Activated CD4-positive, alpha-beta T cell treated with anti-CD3 and anti-CD28 coated beads, Interleukin-2, amount 10 ng/mL, durations not matched to agents 7 days and 5 days (primary cell): ENCODE measurements around the gene KCNMA1. TPM values are rescaled to one million over a fixed set of nuclear protein-coding genes. Genes with fewer than 3 reads are reported as not detected.
"Not testable (repeated sequence)": the region's sequence is repeated elsewhere in the genome, so short reads cannot be mapped to it uniquely, and the experiment has no call there.

Experiments
- CTCF ChIA-PET: fragments of 350-600 bp; sonication (Branson Sonifier 250); formaldehyde crosslinking; loops from one replicate; lab custom pipeline; 2021; ENCODE audit warnings: antibody characterized with exemption; lab: Charles Lee
- POLR2A ChIA-PET: fragments of 350-600 bp; sonication (Branson Sonifier 250); formaldehyde crosslinking; loops from one replicate; lab custom pipeline; 2021; ENCODE audit warnings: antibody characterized with exemption; lab: Charles Lee
- DNase-seq: peaks from one replicate; pipeline ENCODE4 v3.0.0-alpha.2; 2020
- H3K27ac Mint-ChIP-seq: one replicate; pipeline ENCODE4 v1.8.0; 2021; ENCODE audit warnings: mild to moderate bottlenecking, moderate library complexity, mixed read lengths
- H3K27me3 Mint-ChIP-seq: one replicate; pipeline ENCODE4 v1.8.0; 2021; ENCODE audit warnings: mixed read lengths
- H3K36me3 Mint-ChIP-seq: one replicate; pipeline ENCODE4 v1.8.0; 2021; ENCODE audit warnings: low read depth, mixed read lengths
- H3K4me1 Mint-ChIP-seq: one replicate; pipeline ENCODE4 v1.8.0; 2021; ENCODE audit warnings: mixed read lengths
- H3K4me3 Mint-ChIP-seq: one replicate; pipeline ENCODE4 v1.8.0; 2021; ENCODE audit warnings: mild to moderate bottlenecking, moderate library complexity, mixed read lengths
- H3K9me3 Mint-ChIP-seq: one replicate; pipeline ENCODE4 v1.8.0; 2021; ENCODE audit warnings: mixed read lengths
- total RNA-seq, 2 experiments: library from RNA; stranded (reverse); gene quantifications; one replicate each; pipeline ENCODE4 v1.2.3, GENCODE V29; 2021

KCNMA1 gene
- total RNA-seq, 2 experiments from 2014 or later: not detected

DNA sequence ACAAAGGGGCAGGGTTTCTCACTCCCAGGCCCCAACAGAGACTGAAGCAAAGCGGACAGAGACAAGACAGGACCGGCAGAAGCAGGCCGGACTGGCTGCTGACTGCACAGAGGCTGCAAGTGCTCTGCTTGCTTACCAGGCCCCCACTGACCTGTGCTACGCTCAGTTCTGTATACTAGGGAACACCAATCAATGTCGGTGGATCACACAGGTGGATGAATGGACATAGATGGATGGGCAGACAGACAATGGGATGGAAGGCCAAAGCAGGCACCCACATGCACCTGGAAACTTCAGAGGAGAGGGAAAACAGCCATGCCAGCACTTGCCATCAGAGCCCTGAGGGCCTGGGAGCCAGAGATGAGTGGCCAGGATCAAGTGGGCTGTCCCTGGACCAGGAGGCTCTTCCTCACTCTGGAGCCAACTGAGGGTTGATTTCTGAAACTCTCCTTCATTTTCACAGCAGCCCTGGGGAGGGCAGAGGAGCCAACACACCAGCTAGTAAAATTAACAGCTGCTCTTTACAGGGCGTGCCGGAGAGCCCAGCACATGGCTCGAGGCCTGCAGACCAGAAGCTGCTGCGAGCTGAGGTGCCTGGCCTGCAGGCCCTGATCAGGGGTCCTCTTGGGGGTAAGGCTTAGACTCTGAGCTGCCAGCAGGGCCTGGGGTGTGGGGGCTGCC, 243.6 kb downstream of the KCNMA1 start:
- CTCF ChIA-PET: no interaction called here
- H3K9me3 Mint-ChIP-seq: no peaks in the 10 kb centered on the region
- POLR2A ChIA-PET: no interaction called here

DNA sequence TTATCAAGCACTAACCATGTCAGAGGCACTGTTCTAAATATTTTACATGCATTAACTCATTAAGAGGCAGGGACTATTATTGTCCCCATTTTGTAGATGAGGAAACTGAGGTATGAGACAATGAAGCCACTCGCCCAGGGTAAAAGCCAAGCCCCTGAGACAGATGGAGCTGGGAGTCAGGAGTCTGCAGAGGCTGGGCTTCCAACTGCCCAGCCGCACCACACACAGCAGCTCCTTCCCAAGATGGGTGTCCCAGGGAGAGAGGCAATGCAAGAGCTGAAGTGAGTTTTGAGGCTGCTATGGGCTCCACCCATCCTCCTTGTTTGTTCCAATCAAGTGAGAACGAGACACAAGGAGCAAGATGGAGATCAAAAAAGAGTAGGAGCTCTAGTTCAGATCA, 244.2 kb downstream of the KCNMA1 start:
- no peak for DNase-seq
- Mint-ChIP-seq H3K4me1 (no peaks in the 10 kb centered on the region), H3K36me3 (no peaks in the 10 kb centered on the region), H3K27me3 (peaks cover 4% of the 10 kb centered on the region), H3K9me3 (no peaks in the 10 kb centered on the region), H3K4me3 (no peak overlapping the region), H3K27ac (no peak overlapping the region)
- CTCF ChIA-PET: no interaction called here
- POLR2A ChIA-PET: no interaction called here

More for the DNA sequence above, 243.6 kb downstream of the KCNMA1 start:
- no peak overlapping the region for H3K4me3 Mint-ChIP-seq
- no peak overlapping the region for H3K27ac Mint-ChIP-seq
- H3K27me3 Mint-ChIP-seq: peaks cover 4% of the 10 kb centered on the region
- DNase-seq: no peak
- H3K36me3 Mint-ChIP-seq: no peaks in the 10 kb centered on the region
- H3K4me1 Mint-ChIP-seq: no peaks in the 10 kb centered on the region

DNA sequence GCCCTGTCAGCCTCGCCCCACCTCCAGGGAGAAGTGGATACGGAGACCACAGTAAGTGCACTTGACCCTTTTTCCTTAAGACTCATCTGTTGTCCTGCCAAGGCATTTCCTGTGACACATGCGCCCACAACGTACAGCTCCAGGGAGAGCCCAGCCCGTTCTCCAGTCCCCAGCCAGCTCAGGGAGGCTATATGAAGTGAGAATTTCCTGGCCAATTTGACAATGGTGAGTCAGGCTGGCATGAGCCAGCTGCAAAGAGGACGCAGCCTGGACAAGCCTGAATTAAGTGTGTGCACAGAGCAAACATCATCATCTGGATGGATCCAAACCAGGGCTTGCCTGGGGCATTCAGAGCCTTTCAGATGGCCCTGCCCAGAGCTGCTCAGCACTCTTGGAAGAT, 244.8 kb downstream of the KCNMA1 start:
- Mint-ChIP-seq H3K4me1 (no peaks in the 10 kb centered on the region), H3K27me3 (peaks cover 7% of the 10 kb centered on the region), H3K9me3 (no peaks in the 10 kb centered on the region), H3K27ac (no peak overlapping the region), H3K36me3 (no peaks in the 10 kb centered on the region), H3K4me3 (no peak overlapping the region)
- ChIA-PET CTCF (no interaction called here), POLR2A (no interaction called here)
- no peak for DNase-seq

DNA sequence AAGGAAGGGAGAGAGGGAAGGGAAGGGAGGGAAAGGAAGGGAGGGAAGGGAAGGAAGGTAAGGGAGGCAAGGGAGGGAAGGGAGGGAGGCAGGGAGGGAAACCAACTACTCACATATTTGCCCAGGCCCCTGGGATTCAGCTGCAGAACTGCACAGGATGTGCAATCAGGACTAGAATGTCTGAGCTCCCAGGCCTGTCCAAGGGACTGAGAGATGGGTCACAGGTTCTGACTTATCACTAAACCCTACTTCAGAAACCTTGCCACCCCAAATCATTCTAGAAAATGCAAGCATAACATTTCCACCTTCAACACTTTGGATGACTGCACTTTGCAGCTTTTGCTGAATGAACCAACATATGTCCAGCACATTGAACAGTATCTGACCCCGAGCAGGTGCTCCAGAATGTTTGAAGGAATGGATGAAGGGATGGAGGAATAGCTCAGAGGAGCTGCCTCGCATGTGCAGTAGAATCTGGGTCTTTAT, 245.3 kb downstream of the KCNMA1 start:
- no peak for DNase-seq
- Mint-ChIP-seq H3K9me3 (no peaks in the 10 kb centered on the region), H3K27me3 (peaks cover 8% of the 10 kb centered on the region), H3K4me3 (no peak overlapping the region), H3K27ac (no peak overlapping the region), H3K4me1 (no peaks in the 10 kb centered on the region), H3K36me3 (no peaks in the 10 kb centered on the region)
- ChIA-PET POLR2A (no interaction called here), CTCF (no interaction called here)

DNA sequence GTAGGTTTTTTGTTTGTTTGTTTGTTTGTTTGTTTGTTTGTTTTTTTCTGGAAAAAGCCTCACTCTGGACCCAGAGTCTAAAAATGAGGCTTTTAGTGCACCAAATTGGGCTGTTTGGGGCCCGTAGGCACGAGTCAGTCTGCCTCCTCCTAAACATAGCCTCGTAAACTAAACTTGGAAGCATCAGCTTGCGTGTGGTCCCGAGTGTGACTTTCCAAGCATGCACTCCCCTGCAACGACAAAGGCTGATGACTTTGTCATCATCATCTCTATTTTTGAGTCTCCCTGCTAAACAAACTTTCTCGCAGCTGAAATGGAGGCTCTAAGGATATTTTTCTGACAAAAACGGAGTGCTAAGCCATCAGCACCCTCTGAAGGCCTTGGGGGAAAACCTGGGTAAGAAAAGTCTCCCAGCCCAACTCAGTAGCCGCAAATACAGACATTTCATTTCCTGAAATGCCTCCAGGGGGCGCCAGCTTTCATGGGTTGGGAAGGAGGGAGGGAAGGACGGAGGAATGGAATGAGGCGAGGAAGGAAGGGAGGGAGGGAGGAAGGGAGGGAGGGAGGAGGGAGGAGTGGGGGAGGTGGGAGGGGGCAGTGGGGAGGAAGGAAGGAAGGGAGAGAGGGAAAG, 245.9 kb downstream of the KCNMA1 start:
- CTCF ChIA-PET: no interaction called here
- Mint-ChIP-seq H3K27ac (no peak overlapping the region), H3K4me3 (no peak overlapping the region), H3K9me3 (no peaks in the 10 kb centered on the region), H3K36me3 (no peaks in the 10 kb centered on the region), H3K4me1 (no peaks in the 10 kb centered on the region), H3K27me3 (peaks cover 6% of the 10 kb centered on the region)
- POLR2A ChIA-PET: no interaction called here
- DNase-seq: peak; percentile 33

DNA sequence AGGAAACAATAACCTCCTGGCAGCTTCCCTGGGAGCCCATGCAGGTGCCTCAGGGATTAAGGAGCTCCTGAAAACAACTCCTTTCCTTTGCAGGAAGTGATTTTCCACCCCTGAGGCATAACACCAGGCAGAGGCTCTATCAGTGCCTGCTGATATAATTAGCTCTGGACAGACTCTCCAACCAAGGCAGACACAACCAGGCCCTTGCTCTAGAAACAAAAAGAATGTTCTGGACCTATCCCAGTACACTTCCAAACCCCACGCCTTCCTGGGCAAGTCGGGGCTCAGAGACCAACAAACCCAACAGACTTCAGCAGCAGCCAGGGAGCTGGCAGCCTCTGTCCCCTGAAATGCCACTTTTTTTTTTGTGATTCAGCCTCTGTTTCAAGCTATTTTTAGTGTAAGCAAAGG, 247.1 kb downstream of the KCNMA1 start:
- Mint-ChIP-seq H3K27me3 (peaks cover 5% of the 10 kb centered on the region), H3K36me3 (no peaks in the 10 kb centered on the region), H3K27ac (no peak overlapping the region), H3K4me3 (no peak overlapping the region), H3K9me3 (no peaks in the 10 kb centered on the region), H3K4me1 (no peaks in the 10 kb centered on the region)
- CTCF ChIA-PET: no interaction called here
- no peak for DNase-seq
- POLR2A ChIA-PET: no interaction called here

DNA sequence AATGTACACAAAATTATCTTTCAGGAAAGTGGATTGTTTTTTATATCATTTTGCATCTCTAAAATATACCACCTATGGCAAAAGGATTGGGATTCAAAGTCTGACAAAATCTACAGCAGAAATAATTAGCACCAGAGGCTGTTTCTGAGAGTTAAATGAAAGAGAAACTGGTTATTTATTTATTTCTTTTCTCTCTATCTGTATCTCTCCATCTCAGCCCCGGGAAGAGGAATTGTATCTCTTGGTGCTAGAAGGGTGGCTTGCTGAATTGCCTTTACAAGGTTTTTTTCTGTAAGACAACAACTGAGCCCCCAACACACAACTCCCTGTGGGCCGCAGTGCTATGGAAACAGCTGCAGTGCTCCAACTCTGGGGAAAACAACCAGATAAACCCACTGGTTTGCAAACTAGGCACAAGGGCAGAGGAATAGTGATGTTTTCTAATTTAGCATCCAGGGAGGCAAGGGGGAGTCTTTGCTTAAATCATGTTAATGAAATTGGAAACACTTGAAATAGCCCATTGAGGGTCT, 249.0 kb downstream of the KCNMA1 start:
- H3K27ac Mint-ChIP-seq: no peak overlapping the region
- CTCF ChIA-PET: no interaction called here
- H3K36me3 Mint-ChIP-seq: no peaks in the 10 kb centered on the region
- no peak overlapping the region for H3K4me3 Mint-ChIP-seq
- peaks cover 5% of the 10 kb centered on the region for H3K27me3 Mint-ChIP-seq
- DNase-seq: no peak
- no peaks in the 10 kb centered on the region for H3K4me1 Mint-ChIP-seq
- H3K9me3 Mint-ChIP-seq: no peaks in the 10 kb centered on the region
- POLR2A ChIA-PET: no interaction called here

DNA sequence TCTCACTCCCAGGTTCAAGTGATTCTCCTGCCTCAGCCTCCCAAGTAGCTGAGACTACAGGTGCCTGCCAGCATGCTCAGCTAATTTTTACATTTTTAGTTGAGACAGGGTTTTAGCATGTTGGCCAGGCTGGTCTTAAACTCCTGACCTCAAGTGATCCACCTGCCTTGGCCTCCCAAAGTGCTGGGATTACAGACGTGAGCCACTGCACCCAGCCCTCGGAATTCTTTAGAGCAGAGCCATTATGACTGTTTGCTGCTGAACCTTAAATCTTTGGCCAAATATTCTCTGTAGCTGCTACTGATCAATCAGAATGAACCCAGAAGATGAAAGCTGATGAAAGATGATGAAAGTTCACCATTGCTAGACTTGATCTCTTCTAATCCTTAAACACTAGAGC, 249.9 kb downstream of the KCNMA1 start:
- DNase-seq, H3K36me3 Mint-ChIP-seq, H3K27me3 Mint-ChIP-seq, H3K27ac Mint-ChIP-seq, CTCF ChIA-PET, POLR2A ChIA-PET, H3K9me3 Mint-ChIP-seq, H3K4me1 Mint-ChIP-seq, H3K4me3 Mint-ChIP-seq: not testable (repeated sequence)

DNA sequence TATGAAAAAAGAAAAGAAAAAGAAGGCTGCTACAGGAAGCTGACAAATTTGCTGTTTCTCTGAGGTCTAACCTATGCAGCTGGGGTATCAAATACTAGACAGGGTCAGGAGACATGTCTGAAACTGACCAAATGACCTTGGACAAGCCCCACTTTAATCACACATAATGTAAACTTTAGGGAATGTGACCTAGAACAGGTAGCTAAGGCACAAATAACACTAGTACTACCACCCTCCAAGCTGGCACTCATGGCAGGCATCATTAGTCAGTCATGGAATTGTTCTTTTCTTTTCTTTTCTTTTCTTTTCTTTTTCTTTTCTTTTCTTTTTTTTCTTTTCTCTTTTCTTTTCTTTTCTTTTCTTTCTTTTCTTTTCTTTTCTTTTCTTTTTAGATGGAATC, 250.4 kb downstream of the KCNMA1 start:
- CTCF ChIA-PET: no interaction called here
- Mint-ChIP-seq H3K27me3 (peaks cover 5% of the 10 kb centered on the region), H3K36me3 (no peaks in the 10 kb centered on the region), H3K27ac (no peak overlapping the region), H3K9me3 (no peaks in the 10 kb centered on the region), H3K4me1 (no peaks in the 10 kb centered on the region), H3K4me3 (no peak overlapping the region)
- no peak for DNase-seq
- POLR2A ChIA-PET: interaction anchor here (0.5 kb wide), 1 partner anchor 236 kb away, joined by 3 read pairs; no protein-coding TSS in a partner anchor

DNA sequence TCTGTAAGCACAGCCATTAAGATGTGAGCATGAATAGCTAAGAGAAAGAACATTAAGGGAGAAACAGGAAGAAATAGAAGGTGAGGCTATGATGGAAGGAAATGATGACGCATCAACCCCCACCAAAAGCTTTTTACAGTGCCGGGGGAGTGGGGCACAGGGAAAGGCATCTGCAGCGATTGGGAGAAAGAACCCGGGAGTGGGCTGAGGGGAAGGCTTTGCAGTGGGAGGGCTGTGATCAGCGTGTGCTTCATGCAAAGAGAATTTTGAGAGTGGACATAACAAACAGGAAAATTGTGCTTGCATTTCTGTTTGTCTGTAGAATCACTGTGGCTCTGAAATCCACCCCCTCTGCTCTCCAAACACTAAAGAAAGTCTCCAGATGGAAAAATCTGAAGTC, 250.8 kb downstream of the KCNMA1 start:
- DNase-seq: no peak
- ChIA-PET POLR2A (interaction anchor here (0.5 kb wide), 1 partner anchor 237 kb away, joined by 3 read pairs; no protein-coding TSS in a partner anchor), CTCF (no interaction called here)
- Mint-ChIP-seq H3K27ac (no peak overlapping the region), H3K4me3 (no peak overlapping the region), H3K4me1 (no peaks in the 10 kb centered on the region), H3K9me3 (no peaks in the 10 kb centered on the region), H3K27me3 (peaks cover 5% of the 10 kb centered on the region), H3K36me3 (no peaks in the 10 kb centered on the region)

DNA sequence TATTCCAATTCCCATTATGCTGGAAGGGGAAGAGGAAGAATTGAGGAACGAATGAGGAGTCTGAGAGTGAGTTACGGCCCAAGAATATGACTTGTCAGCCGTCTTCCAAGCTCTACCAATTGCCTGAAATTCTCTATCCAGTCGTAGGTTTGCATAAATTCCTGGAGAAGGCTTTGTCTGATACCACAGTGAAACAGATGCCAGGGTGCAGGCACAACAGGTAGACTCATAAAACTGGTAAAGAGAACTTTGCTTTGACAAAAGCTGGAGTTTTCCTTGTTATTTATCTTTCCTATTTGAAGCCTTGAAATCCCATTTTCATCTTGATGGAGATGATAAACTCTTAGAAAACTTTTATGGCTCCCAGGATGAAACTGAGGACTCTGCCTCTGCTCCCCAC, 251.2 kb downstream of the KCNMA1 start:
- peaks cover 5% of the 10 kb centered on the region for H3K27me3 Mint-ChIP-seq
- no peak overlapping the region for H3K4me3 Mint-ChIP-seq
- H3K9me3 Mint-ChIP-seq: no peaks in the 10 kb centered on the region

DNA sequence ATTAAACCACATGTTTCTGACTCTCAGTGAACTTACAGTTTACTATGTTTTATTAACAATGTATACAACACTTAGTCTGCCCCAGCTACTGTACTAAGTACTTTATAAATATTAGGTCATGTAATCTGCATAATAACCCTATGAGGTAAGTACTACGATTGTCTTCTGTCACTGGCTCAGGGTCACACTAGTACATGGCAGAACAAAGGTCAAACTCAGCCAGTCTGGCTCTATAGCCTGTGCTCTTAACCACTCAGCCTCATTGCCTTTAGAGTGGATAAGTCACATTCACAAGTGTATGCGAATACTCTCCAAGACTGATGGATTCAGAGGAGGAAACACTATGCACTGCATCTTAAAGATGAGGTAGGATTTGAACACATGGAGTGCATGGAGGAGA, 252.3 kb downstream of the KCNMA1 start:
- Mint-ChIP-seq H3K9me3 (no peaks in the 10 kb centered on the region), H3K4me3 (no peak overlapping the region), H3K27me3 (peaks cover 9% of the 10 kb centered on the region), H3K4me1 (no peaks in the 10 kb centered on the region), H3K27ac (no peak overlapping the region), H3K36me3 (no peaks in the 10 kb centered on the region)
- POLR2A ChIA-PET: no interaction called here
- CTCF ChIA-PET: interaction anchor here (0.5 kb wide), 1 partner anchor 15 kb away, joined by 3 read pairs; no protein-coding TSS in a partner anchor
- no peak for DNase-seq

More for the DNA sequence above, 251.2 kb downstream of the KCNMA1 start:
- CTCF ChIA-PET: no interaction called here
- DNase-seq: no peak
- Mint-ChIP-seq H3K27ac (no peak overlapping the region), H3K4me1 (no peaks in the 10 kb centered on the region), H3K36me3 (no peaks in the 10 kb centered on the region)
- POLR2A ChIA-PET: no interaction called here

DNA sequence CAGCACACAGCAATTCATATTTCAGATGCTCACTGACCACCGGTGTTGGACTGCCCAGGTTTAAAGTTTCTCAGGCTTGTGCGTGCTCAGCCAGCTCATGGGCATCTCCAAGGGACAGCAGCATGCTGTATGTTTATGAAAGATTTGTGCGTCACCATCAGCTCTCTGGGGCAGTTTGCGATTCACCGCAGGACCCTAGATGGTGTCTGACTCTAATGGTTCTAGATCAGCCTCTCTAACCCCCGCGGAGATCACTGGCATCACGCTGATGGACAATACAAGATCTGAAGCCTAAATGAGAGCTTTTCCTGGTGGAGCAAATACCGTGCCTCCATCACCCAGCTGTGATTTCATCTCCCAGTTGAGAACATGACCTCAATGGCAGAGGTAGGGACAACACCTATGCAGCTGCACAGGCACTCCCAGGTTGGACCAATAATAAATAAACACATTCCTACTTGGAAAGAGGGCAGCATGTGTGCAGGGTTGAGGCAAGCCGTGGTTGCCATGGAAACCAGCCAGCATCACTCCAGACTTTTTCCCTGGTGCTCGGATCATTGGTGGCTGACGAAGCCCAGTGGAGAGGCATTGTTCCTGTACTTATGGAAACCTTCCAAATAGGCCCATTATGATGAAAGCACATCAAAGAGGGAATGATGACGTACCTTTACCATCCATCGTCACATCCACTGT, 253.6 kb downstream of the KCNMA1 start:
- no peaks in the 10 kb centered on the region for H3K4me1 Mint-ChIP-seq
- no peak overlapping the region for H3K27ac Mint-ChIP-seq
- H3K36me3 Mint-ChIP-seq: no peaks in the 10 kb centered on the region
- H3K4me3 Mint-ChIP-seq: no peak overlapping the region
- POLR2A ChIA-PET: no interaction called here
- no peaks in the 10 kb centered on the region for H3K9me3 Mint-ChIP-seq
- no peak for DNase-seq
- H3K27me3 Mint-ChIP-seq: peaks cover 18% of the 10 kb centered on the region
- CTCF ChIA-PET: no interaction called here
